Effector memory CD4-positive, alpha-beta T cell (primary cell): ENCODE data around the gene LRRC53.

ENCODE experiments used
- DNase-seq, 3 donors: peaks; one replicate each; pipeline ENCODE4 v3.0.0-alpha.2; 2020
- H3K27ac ChIP-seq: 2 replicates; pipeline ENCODE4 v1.7.0; 2013; ENCODE audit warnings: mild to moderate bottlenecking, low read length, moderate library complexity; ENCODE audit not compliant: insufficient read depth, poor library complexity, severe bottlenecking
- H3K27me3 ChIP-seq: replicated peaks from 2 replicates; pipeline ENCODE4 v1.7.0; 2013; ENCODE audit warnings: mild to moderate bottlenecking, low read length; ENCODE audit not compliant: insufficient read depth, control insufficient read depth, poor library complexity, severe bottlenecking
- H3K36me3 ChIP-seq: 2 replicates; pipeline ENCODE4 v1.7.0; 2013; ENCODE audit warnings: mild to moderate bottlenecking, low read length, moderate library complexity; ENCODE audit not compliant: control insufficient read depth, insufficient read depth
- H3K4me1 ChIP-seq: 2 replicates; pipeline ENCODE4 v1.7.0; 2013; ENCODE audit warnings: low read length, mild to moderate bottlenecking; ENCODE audit not compliant: control insufficient read depth, insufficient read depth, poor library complexity, severe bottlenecking
- H3K4me3 ChIP-seq: 2 replicates; pipeline ENCODE4 v1.7.0; 2013; ENCODE audit warnings: low read length, low read depth, mild to moderate bottlenecking; ENCODE audit not compliant: insufficient read depth, poor library complexity, severe bottlenecking
- H3K9me3 ChIP-seq: 2 replicates; pipeline ENCODE4 v1.7.0; 2013; ENCODE audit warnings: mild to moderate bottlenecking, low read length, moderate library complexity; ENCODE audit not compliant: control insufficient read depth

Gene LRRC53

GRCh38 chr1:74436078-74436477, 76.3 kb downstream of the LRRC53 start:
- H3K4me1 ChIP-seq: no peaks in the 10 kb centered on the region
- H3K9me3 ChIP-seq: no peaks in the 10 kb centered on the region
- H3K27ac ChIP-seq: no peak overlapping the region
- no peak overlapping the region for H3K4me3 ChIP-seq
- DNase-seq: no peak
- H3K36me3 ChIP-seq: no peaks in the 10 kb centered on the region
- no peaks in the 10 kb centered on the region for H3K27me3 ChIP-seq

GRCh38 chr1:74434321-74434720, 78.1 kb downstream of the LRRC53 start:
- Histone ChIP-seq H3K4me3 (no peak overlapping the region), H3K9me3 (no peaks in the 10 kb centered on the region), H3K27ac (no peak overlapping the region), H3K36me3 (no peaks in the 10 kb centered on the region), H3K27me3 (no peaks in the 10 kb centered on the region), H3K4me1 (no peaks in the 10 kb centered on the region)
- no peak for DNase-seq

GRCh38 chr1:74432325-74432724, 80.1 kb downstream of the LRRC53 start:
- Histone ChIP-seq H3K36me3 (no peaks in the 10 kb centered on the region), H3K4me3 (no peak overlapping the region), H3K27me3 (no peaks in the 10 kb centered on the region), H3K27ac (no peak overlapping the region), H3K4me1 (no peaks in the 10 kb centered on the region), H3K9me3 (no peaks in the 10 kb centered on the region)
- DNase-seq: no peak

- Histone ChIP-seq H3K9me3 (no peaks in the 10 kb centered on the region), H3K36me3 (no peaks in the 10 kb centered on the region), H3K27ac (no peak overlapping the region), H3K27me3 (no peaks in the 10 kb centered on the region), H3K4me1 (no peaks in the 10 kb centered on the region), H3K4me3 (no peak overlapping the region)
- no peak for DNase-seq
These were observed 80.9 kb downstream of the LRRC53 start for GRCh38 chr1:74431531-74431930.

- Histone ChIP-seq H3K27me3 (no peaks in the 10 kb centered on the region), H3K4me3 (no peak overlapping the region), H3K27ac (no peak overlapping the region), H3K4me1 (no peaks in the 10 kb centered on the region), H3K9me3 (no peaks in the 10 kb centered on the region), H3K36me3 (no peaks in the 10 kb centered on the region)
- no peak for DNase-seq
These were observed 82.0 kb downstream of the LRRC53 start for GRCh38 chr1:74430342-74430934.

DNA sequence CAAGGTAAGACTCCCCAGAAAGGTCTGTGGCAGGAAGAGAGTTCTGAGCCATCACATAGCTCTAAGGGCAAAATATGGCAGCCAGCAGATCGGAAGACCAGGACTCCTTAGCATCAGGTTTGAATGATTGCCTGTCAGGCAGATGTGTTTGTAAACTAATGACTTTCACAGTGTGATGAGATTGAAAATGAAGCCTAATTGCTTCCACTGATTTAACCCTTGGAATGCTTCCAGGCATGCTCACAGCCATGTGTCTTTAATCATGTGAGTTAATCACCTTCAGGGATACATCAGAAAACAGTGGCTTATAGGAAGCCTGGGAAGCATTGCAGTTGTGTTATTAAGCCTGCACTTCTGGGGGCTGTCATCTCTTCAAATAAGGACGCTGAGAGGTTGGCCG, 82.8 kb downstream of the LRRC53 start:
- no peaks in the 10 kb centered on the region for H3K9me3 ChIP-seq
- H3K36me3 ChIP-seq: no peaks in the 10 kb centered on the region
- no peak overlapping the region for H3K4me3 ChIP-seq
- H3K27ac ChIP-seq: no peak overlapping the region
- H3K27me3 ChIP-seq: no peaks in the 10 kb centered on the region
- no peak for DNase-seq
- no peaks in the 10 kb centered on the region for H3K4me1 ChIP-seq

- H3K4me1 ChIP-seq: no peaks in the 10 kb centered on the region
These were observed 84.7 kb downstream of the LRRC53 start for GRCh38 chr1:74427681-74428080.

GRCh38 chr1:74426208-74426937, 86.0 kb downstream of the LRRC53 start:
- Histone ChIP-seq H3K4me3 (no peak overlapping the region), H3K36me3 (no peaks in the 10 kb centered on the region), H3K27me3 (no peaks in the 10 kb centered on the region), H3K9me3 (no peaks in the 10 kb centered on the region), H3K4me1 (no peaks in the 10 kb centered on the region), H3K27ac (no peak overlapping the region)
- no peak for DNase-seq

More at GRCh38 chr1:74427681-74428080, 84.7 kb downstream of the LRRC53 start:
- H3K9me3 ChIP-seq: no peaks in the 10 kb centered on the region
- no peak overlapping the region for H3K4me3 ChIP-seq
- no peaks in the 10 kb centered on the region for H3K36me3 ChIP-seq
- no peak overlapping the region for H3K27ac ChIP-seq
- DNase-seq: no peak
- H3K27me3 ChIP-seq: no peaks in the 10 kb centered on the region

- Histone ChIP-seq H3K4me1 (no peaks in the 10 kb centered on the region), H3K27ac (no peak overlapping the region), H3K27me3 (no peaks in the 10 kb centered on the region), H3K36me3 (no peaks in the 10 kb centered on the region), H3K9me3 (no peaks in the 10 kb centered on the region), H3K4me3 (no peak overlapping the region)
- DNase-seq: no peak
These were observed 86.7 kb downstream of the LRRC53 start for GRCh38 chr1:74425676-74426075.

DNA sequence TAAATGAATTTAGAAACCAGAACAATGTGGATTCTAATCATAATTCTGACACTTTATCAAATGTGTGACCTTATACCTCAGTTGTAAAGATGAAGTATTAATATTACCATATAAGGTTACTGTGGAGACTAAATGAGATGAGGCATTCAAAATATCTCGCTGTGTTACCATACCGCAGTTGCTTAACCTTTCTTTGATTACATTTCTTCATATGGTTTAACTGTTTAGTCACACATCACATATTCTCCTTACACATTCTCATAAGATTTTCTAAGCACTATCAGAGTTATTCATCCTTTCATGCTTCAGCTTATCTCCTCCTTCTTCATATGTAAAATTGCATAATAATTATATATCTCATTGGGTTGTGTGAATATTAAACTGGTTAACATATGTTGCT, 88.9 kb downstream of the LRRC53 start:
- H3K27ac ChIP-seq: no peak overlapping the region
- no peaks in the 10 kb centered on the region for H3K36me3 ChIP-seq
- H3K27me3 ChIP-seq: no peaks in the 10 kb centered on the region
- no peak for DNase-seq
- H3K9me3 ChIP-seq: no peaks in the 10 kb centered on the region
- H3K4me1 ChIP-seq: no peaks in the 10 kb centered on the region
- H3K4me3 ChIP-seq: no peak overlapping the region
